ENCODE measurements around the gene EXT2.

DNA sequence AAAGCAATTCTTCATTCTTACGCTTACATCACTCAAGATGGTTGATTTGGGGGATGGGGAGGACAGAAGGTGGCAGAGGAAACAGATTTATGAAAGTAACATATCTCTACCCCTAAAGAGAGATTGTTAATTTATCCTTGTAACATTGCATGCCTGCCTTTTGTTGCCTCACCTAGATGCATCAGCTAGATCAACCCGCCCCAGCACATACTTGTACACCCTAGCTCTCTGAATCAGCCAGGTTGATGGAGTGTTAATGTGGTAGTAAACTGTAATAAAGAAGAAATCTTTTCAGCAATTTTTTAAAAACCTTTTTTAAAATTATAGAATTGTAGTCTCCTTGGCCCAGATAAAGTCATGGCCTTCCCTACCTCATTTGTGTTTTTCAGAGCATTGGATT is 51.5 kb downstream of the EXT2 start:
- TF ChIP-seq, protein P1, sequence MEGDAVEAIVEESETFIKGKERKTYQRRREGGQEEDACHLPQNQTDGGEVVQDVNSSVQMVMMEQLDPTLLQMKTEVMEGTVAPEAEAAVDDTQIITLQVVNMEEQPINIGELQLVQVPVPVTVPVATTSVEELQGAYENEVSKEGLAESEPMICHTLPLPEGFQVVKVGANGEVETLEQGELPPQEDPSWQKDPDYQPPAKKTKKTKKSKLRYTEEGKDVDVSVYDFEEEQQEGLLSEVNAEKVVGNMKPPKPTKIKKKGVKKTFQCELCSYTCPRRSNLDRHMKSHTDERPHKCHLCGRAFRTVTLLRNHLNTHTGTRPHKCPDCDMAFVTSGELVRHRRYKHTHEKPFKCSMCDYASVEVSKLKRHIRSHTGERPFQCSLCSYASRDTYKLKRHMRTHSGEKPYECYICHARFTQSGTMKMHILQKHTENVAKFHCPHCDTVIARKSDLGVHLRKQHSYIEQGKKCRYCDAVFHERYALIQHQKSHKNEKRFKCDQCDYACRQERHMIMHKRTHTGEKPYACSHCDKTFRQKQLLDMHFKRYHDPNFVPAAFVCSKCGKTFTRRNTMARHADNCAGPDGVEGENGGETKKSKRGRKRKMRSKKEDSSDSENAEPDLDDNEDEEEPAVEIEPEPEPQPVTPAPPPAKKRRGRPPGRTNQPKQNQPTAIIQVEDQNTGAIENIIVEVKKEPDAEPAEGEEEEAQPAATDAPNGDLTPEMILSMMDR (IDR thresholded peaks at IDR 0.05), result no peak
- TF ChIP-seq POLR2A (IDR thresholded peaks at IDR 0.05), result no peak
